ENCODE measurements around the gene MGRN1. TPM values are rescaled to one million over a fixed set of nuclear protein-coding genes. Genes with fewer than 3 reads are reported as not detected.

The MGRN1 gene
- total and polyA plus RNA-seq, 2 donors (not counting 3 experiments of a cell fraction or from before 2014, with no cell fraction given), result 15.6 to 73.0 TPM

DNA sequence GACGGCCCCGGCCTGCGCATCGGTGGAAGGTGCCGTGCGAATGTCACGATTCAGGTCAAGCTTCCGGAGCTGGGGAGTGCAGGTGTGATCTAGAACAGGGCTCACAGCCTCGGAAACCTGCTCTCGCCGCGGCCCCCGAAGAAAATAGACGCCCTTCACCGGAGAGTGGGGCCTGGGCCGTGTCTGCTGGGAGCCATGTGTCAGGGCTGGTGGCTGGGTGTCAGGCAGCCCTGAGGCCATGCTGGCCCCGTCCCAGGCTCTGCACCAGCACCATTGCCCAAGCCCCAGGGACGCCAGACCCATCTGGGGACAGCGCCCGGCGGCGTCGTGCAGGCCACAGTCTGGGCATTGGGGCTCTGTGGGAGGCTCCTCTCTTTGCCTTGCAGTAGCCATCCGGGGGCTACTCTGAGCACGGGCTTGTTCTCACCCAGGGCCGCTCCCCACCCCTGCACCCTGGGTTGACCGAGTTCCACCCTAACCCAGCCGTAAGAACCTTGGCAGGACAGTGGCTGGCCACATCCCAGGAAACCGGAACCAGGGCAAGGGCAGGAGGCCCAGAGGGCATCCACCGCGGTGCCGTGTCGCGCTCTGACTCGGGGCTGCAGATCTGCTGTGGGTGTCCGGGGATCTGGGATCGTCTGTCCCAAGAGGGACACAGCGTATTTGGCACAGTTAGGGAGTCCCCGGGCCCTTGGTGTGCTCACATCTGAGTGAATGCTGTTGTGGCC lies 63.5 kb downstream of the MGRN1 start:
- Histone ChIP-seq H3K9me3 (replicated peaks; ENCODE audit: control insufficient read depth, insufficient read depth, low read length) (no peaks in the 10 kb centered on the region), H3K79me2 (ENCODE audit: control insufficient read depth, insufficient read depth, low read length) (no peaks in the 10 kb centered on the region), H3K27me3 (ENCODE audit: control insufficient read depth in 2 of 2, insufficient read depth in 2 of 2, low read length in 2 of 2) (no peaks in the 10 kb centered on the region), H3K9ac (replicated peaks; ENCODE audit: extremely low read depth, insufficient read depth, low read length) (no peak overlapping the region), H3K9me1 (replicated peaks; ENCODE audit: control insufficient read depth, extremely low read depth, insufficient read depth, low read length) (no peaks in the 10 kb centered on the region), H3K4me3 (replicated peaks in 1 of 3; ENCODE audit: insufficient read depth in 1 of 3, low read depth in 1 of 3, low read length in 3 of 3) (no peak overlapping the region), H3K4me1 (ENCODE audit: control insufficient read depth, extremely low read depth, insufficient read depth, low read length) (peaks cover 4% of the 10 kb centered on the region), H4K20me1 (replicated peaks; ENCODE audit: control insufficient read depth, extremely low read depth, insufficient read depth, low read length) (no peaks in the 10 kb centered on the region), H3K4me2 (ENCODE audit: insufficient read depth, low read length) (no peak overlapping the region), H3K27ac (ENCODE audit: insufficient read depth, low read depth, low read length) (no peak overlapping the region), H2AFZ (ENCODE audit: low read depth, low read length) (no peak overlapping the region), H3K36me3 (ENCODE audit: control insufficient read depth in 2 of 2, extremely low read depth in 1 of 2, insufficient read depth in 2 of 2, low read length in 2 of 2) (peaks cover 4 to 42% of the 10 kb centered on the region in 2 experiments)
- FAIRE-seq (no peak), DNase-seq (ENCODE audit: low read depth, low spot score) (no peak)
- no peak for TF ChIP-seq FOS (IDR thresholded peaks at IDR 0.05; ENCODE audit: borderline replicate concordance, insufficient read depth, low read length)
- no peak for TF ChIP-seq POLR2AphosphoS5 (IDR thresholded peaks at IDR 0.05; ENCODE audit: insufficient read depth, low read depth, low read length)
- no peak for TF ChIP-seq POLR2A (IDR thresholded peaks at IDR 0.05; ENCODE audit: low read depth, low read length)
- TF ChIP-seq, protein P1, sequence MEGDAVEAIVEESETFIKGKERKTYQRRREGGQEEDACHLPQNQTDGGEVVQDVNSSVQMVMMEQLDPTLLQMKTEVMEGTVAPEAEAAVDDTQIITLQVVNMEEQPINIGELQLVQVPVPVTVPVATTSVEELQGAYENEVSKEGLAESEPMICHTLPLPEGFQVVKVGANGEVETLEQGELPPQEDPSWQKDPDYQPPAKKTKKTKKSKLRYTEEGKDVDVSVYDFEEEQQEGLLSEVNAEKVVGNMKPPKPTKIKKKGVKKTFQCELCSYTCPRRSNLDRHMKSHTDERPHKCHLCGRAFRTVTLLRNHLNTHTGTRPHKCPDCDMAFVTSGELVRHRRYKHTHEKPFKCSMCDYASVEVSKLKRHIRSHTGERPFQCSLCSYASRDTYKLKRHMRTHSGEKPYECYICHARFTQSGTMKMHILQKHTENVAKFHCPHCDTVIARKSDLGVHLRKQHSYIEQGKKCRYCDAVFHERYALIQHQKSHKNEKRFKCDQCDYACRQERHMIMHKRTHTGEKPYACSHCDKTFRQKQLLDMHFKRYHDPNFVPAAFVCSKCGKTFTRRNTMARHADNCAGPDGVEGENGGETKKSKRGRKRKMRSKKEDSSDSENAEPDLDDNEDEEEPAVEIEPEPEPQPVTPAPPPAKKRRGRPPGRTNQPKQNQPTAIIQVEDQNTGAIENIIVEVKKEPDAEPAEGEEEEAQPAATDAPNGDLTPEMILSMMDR (IDR thresholded peaks at IDR 0.05; ENCODE audit: extremely low read depth in 1 of 2, insufficient read depth in 1 of 2, low read depth in 1 of 2, low read length in 2 of 2), result no peak
- no peak for TF ChIP-seq EZH2 (IDR thresholded peaks at IDR 0.05; ENCODE audit: borderline replicate concordance, low read depth, low read length, severe bottlenecking)
- ChIA-PET POLR2A (no interaction called here), CTCF (no interaction called here)
- intact Hi-C loops (cut with micrococcal nuclease), result no loop called here
- dilution Hi-C loops (cut with MboI; ENCODE audit: extremely low pct_ligation_motif_present, low sequenced_read_pairs), result no loop called here
- no TSS peak for BruUV-seq (replicated peaks)

DNA sequence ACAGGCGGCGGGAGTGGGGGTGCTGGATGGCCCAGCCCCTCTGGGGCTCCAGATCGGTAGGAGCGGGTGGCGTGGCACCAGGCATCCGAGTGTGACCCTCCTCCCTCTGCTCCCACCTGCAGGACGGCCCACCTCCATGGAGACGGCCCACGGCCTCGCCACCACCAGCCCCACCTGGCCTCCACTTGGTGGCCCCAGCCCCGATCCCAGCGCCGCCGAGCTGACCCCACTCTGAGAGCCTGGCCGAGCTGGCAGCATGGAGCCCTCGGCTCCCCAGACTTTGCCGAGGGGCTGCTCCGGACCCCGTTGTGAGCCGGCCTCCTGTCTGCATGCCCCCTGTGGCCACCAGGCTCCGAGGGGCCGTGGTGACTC lies 64.0 kb downstream of the MGRN1 start:
- POLR2A ChIA-PET, result no interaction called here
- no peak overlapping the region for H3K4me3 ChIP-seq (replicated peaks in 1 of 3; ENCODE audit: insufficient read depth in 1 of 3, low read depth in 1 of 3, low read length in 3 of 3)
- no peak for TF ChIP-seq FOS (IDR thresholded peaks at IDR 0.05; ENCODE audit: borderline replicate concordance, insufficient read depth, low read length)
- TF ChIP-seq POLR2AphosphoS5 (IDR thresholded peaks at IDR 0.05; ENCODE audit: insufficient read depth, low read depth, low read length), result no peak
- no peak for TF ChIP-seq POLR2A (IDR thresholded peaks at IDR 0.05; ENCODE audit: low read depth, low read length)
- TF ChIP-seq, protein P2, sequence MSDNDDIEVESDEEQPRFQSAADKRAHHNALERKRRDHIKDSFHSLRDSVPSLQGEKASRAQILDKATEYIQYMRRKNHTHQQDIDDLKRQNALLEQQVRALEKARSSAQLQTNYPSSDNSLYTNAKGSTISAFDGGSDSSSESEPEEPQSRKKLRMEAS (IDR thresholded peaks at IDR 0.05; ENCODE audit: insufficient read depth, insufficient read length), result no peak
- no peak for TF ChIP-seq JUN (IDR thresholded peaks at IDR 0.05; ENCODE audit: borderline replicate concordance, insufficient read depth, insufficient read length, low read depth)
- TF ChIP-seq MYC (IDR thresholded peaks at IDR 0.05; ENCODE audit: low read depth, low read length), result no peak
- TF ChIP-seq, protein P1 (IDR thresholded peaks at IDR 0.05; ENCODE audit: extremely low read depth in 1 of 2, insufficient read depth in 1 of 2, low read depth in 1 of 2, low read length in 2 of 2), result no peak
- no peak for TF ChIP-seq EZH2 (IDR thresholded peaks at IDR 0.05; ENCODE audit: borderline replicate concordance, low read depth, low read length, severe bottlenecking)
- no peak for TF ChIP-seq GATA2 (IDR thresholded peaks at IDR 0.05; ENCODE audit: insufficient read depth, insufficient read length, low read depth, low read length)
- no peak overlapping the region for H3K27ac ChIP-seq (ENCODE audit: insufficient read depth, low read depth, low read length)
- dilution Hi-C loops (cut with MboI; ENCODE audit: extremely low pct_ligation_motif_present, low sequenced_read_pairs) (no loop called here), intact Hi-C loops (cut with micrococcal nuclease) (no loop called here)
- no peaks in the 10 kb centered on the region for H3K9me3 ChIP-seq (replicated peaks; ENCODE audit: control insufficient read depth, insufficient read depth, low read length)
- H3K27me3 ChIP-seq (ENCODE audit: control insufficient read depth in 2 of 2, insufficient read depth in 2 of 2, low read length in 2 of 2), result no peaks in the 10 kb centered on the region
- H4K20me1 ChIP-seq (replicated peaks; ENCODE audit: control insufficient read depth, extremely low read depth, insufficient read depth, low read length), result no peaks in the 10 kb centered on the region
- H2AFZ ChIP-seq (ENCODE audit: low read depth, low read length), result no peak overlapping the region
- DNase-seq (ENCODE audit: low read depth, low spot score), result no peak
- CTCF ChIA-PET, result no interaction called here
- no TSS peak for BruUV-seq (replicated peaks)
- peaks cover 4 to 40% of the 10 kb centered on the region in 2 experiments for H3K36me3 ChIP-seq (ENCODE audit: control insufficient read depth in 2 of 2, extremely low read depth in 1 of 2, insufficient read depth in 2 of 2, low read length in 2 of 2)
- H3K4me2 ChIP-seq (ENCODE audit: insufficient read depth, low read length), result no peak overlapping the region
- no peak for FAIRE-seq
- H3K9ac ChIP-seq (replicated peaks; ENCODE audit: extremely low read depth, insufficient read depth, low read length), result no peak overlapping the region
- peaks cover 4% of the 10 kb centered on the region for H3K4me1 ChIP-seq (ENCODE audit: control insufficient read depth, extremely low read depth, insufficient read depth, low read length)
- no peaks in the 10 kb centered on the region for H3K9me1 ChIP-seq (replicated peaks; ENCODE audit: control insufficient read depth, extremely low read depth, insufficient read depth, low read length)
- no peaks in the 10 kb centered on the region for H3K79me2 ChIP-seq (ENCODE audit: control insufficient read depth, insufficient read depth, low read length)

Measured in endothelial cell of umbilical vein (primary cell).